Middle frontal gyrus (tissue), 1 donor: ENCODE results near the gene OR2T8.

Experiments used
- DNase-seq: peaks from one replicate; pipeline ENCODE4 v3.0.0-alpha.2; 2015; ENCODE audit warnings: low spot score; ENCODE audit errors: extremely low spot score

OR2T8 gene

GRCh38 chr1:247919952-247920351 lies at the start of gene OR2T8:
Gene OR2T8 (plus strand): TSS chr1:247920252. CDS start chr1:247921018, 766 bp downstream.
- no peak for DNase-seq

- DNase-seq, result no peak
Observed at GRCh38 chr1:247883346-247883745, 36.7 kb upstream of the OR2T8 start.

- no peak for DNase-seq
Observed at GRCh38 chr1:247884797-247885413, 35.1 kb upstream of the OR2T8 start.

- no peak for DNase-seq
Observed at GRCh38 chr1:247895163-247895637, 24.9 kb upstream of the OR2T8 start, which contains the start of gene OR2W3. Gene OR2W3 (plus strand): TSS chr1:247895587. CDS start chr1:247895587, 0 bp downstream.

GRCh38 chr1:247895976-247896375 lies 24.1 kb upstream of the OR2T8 start:
- DNase-seq, result no peak

GRCh38 chr1:247904122-247904521 lies 15.9 kb upstream of the OR2T8 start:
- DNase-seq, result no peak

- no peak for DNase-seq
Observed at GRCh38 chr1:247905181-247905580, 14.9 kb upstream of the OR2T8 start.

GRCh38 chr1:247905910-247906503 lies 14.0 kb upstream of the OR2T8 start:
- DNase-seq, result no peak

GRCh38 chr1:247906504-247907047 lies 13.5 kb upstream of the OR2T8 start:
- no peak for DNase-seq

GRCh38 chr1:247908766-247909165 lies 11.3 kb upstream of the OR2T8 start:
- no peak for DNase-seq

- no peak for DNase-seq
Observed at GRCh38 chr1:247913786-247914185, 6.3 kb upstream of the OR2T8 start.

- DNase-seq, result no peak
Observed at GRCh38 chr1:247914941-247915662, 5.0 kb upstream of the OR2T8 start.

GRCh38 chr1:247923941-247924340 lies 3.9 kb downstream of the OR2T8 start:
- no peak for DNase-seq

GRCh38 chr1:247924868-247925267 lies 4.8 kb downstream of the OR2T8 start, which contains the start of gene OR2AJ1:
Gene OR2AJ1 (plus strand): TSS chr1:247924889. CDS start chr1:247933769, 8,880 bp downstream.
- DNase-seq, result no peak

- DNase-seq, result no peak
Observed at GRCh38 chr1:247933989-247934388, 13.9 kb downstream of the OR2T8 start.

GRCh38 chr1:247935781-247936180 lies 15.7 kb downstream of the OR2T8 start:
- no peak for DNase-seq

GRCh38 chr1:247936415-247936814 lies 16.4 kb downstream of the OR2T8 start:
- no peak for DNase-seq

GRCh38 chr1:247936965-247937734 lies 17.1 kb downstream of the OR2T8 start:
- peak; percentile 52 for DNase-seq

- DNase-seq, result no peak
Observed at GRCh38 chr1:247942624-247943023, 22.6 kb downstream of the OR2T8 start.

GRCh38 chr1:247948558-247948957 lies 28.5 kb downstream of the OR2T8 start, which contains the start of gene OR2L8:
Gene OR2L8 (plus strand): TSS chr1:247948858. CDS start chr1:247948858, 0 bp downstream.
- DNase-seq, result no peak

GRCh38 chr1:247953408-247953807 lies 33.4 kb downstream of the OR2T8 start:
- DNase-seq, result no peak
